Mononuclear cell (primary cell): ENCODE results near the gene NDUFAF2. TPM values are rescaled to one million over a fixed set of nuclear protein-coding genes. Genes with fewer than 3 reads are reported as not detected.

ENCODE experiments used
- H3K27me3 ChIP-seq: 2 replicates; pipeline ENCODE4 v1.6.0; 2011; ENCODE audit warnings: low read length, control low read depth; ENCODE audit not compliant: insufficient read depth
- H3K4me1 ChIP-seq: 2 replicates; pipeline ENCODE4 v1.5.1; 2011; ENCODE audit warnings: mild to moderate bottlenecking, low read length, control low read depth; ENCODE audit not compliant: insufficient read depth
- H3K4me3 ChIP-seq: 2 replicates; pipeline ENCODE4 v1.5.1; 2011; ENCODE audit warnings: mild to moderate bottlenecking, low read length, moderate library complexity
- H3K9me3 ChIP-seq: 2 replicates; pipeline ENCODE4 v1.5.1; 2011; ENCODE audit warnings: low read depth, mild to moderate bottlenecking, control low read depth, low read length
- total RNA-seq: library from RNA; depleted of rRNA; stranded (reverse); fragments of >200 nt; gene quantifications from one replicate; pipeline ENCODE4 v1.2.3, GENCODE V29; 2012

NDUFAF2 gene, protein sequence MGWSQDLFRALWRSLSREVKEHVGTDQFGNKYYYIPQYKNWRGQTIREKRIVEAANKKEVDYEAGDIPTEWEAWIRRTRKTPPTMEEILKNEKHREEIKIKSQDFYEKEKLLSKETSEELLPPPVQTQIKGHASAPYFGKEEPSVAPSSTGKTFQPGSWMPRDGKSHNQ
- 5.7 TPM for total RNA-seq

DNA sequence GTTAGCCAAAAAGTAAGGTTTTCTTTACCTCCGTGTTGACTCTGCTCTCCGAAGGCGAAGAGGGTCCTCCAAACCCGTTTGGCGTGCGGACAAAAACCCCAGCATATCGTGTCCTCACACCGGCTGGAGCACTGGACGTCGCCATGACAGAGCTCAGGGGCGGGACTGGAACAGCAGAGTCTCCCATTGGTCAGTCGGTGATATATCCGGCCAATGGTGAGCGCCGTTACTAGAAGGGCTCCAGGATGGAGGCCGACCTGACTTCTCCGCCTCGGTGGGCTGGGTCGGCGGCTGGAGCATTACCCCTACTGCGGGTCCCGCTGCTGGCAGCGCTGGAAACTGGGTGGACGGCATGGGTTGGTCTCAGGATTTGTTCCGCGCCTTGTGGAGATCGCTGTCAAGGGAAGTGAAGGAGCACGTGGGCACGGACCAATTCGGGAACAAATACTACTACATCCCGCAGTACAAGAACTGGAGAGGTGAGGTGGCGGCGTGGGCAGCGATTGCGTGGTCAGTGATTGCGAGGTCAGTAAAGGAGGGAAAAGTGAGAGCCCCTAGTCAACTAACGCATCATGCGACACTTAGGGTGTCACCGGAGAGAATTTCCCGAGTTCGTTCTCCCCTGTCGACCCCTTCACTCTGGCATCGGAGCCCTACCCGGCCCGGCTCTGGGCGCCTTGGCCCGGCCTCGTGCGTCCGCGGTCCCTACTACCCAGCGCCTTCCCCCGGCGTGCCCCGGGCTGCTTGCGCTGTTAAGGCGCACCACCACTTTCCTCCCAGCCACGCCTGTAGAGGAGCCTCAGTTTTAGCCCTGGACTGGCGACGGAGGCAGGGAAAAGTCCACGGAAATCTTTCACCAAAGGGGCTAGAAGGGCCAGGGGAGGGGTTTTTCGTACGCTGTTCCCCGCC is at the start of gene NDUFAF2, which contains the start of gene ERCC8:
Gene NDUFAF2, plus strand, starts transcription at position 302 of the 909 bp plus-strand sequence. Its CDS starts 51 bp downstream, at position 353.
Gene ERCC8, minus strand, starts transcription at position 167 of the 909 bp plus-strand sequence. Its CDS starts 62 bp downstream, at position 105.
- Histone ChIP-seq H3K9me3 (no peaks in the 10 kb centered on the region), H3K27me3 (no peaks in the 10 kb centered on the region), H3K4me1 (peaks cover 26% of the 10 kb centered on the region), H3K4me3 (peak within 1 kb of the TSS; percentile 87)

DNA sequence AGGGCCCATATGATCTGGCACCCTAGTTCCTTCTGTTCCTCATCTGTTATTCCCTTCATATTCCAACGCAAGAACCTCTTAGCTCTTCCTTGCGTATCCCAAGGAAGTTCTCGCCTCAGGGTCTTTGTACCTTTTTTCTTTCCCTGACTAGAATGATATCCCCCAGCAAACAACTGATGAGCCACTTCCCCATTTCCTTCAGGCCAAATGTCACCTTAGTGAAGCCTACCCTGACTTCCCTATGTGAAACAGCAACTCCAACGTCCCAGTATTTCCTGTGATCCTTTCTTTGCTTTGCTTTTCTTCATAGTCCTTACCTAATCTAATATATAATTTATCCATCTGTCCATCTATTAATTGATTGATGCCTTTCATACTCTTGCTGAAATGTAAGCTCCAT is 48.0 kb upstream of the NDUFAF2 start:
- Histone ChIP-seq H3K4me1 (no peaks in the 10 kb centered on the region), H3K27me3 (no peaks in the 10 kb centered on the region), H3K9me3 (no peaks in the 10 kb centered on the region), H3K4me3 (no peak overlapping the region)

DNA sequence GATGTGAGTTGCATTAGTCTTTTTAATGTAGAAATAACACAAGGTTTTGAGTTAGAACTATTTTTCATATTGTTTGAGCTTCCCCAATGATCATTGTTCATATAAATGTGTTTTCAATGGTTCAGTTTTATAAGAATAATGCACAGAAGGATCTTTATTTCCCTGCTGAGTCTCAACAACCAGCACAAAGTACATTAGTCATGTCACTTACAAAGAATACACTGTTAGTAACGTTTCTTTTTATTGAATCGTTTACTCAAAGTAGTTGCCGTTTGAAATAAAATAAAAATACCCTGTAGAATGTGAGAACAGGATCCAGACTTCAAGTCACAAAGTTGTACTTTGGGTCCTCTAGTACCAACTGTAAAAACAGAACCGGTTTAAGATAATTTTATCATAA is 41.6 kb upstream of the NDUFAF2 start:
- H3K9me3 ChIP-seq = no peaks in the 10 kb centered on the region
- H3K4me3 ChIP-seq = no peak overlapping the region
- H3K27me3 ChIP-seq = no peaks in the 10 kb centered on the region
- no peaks in the 10 kb centered on the region for H3K4me1 ChIP-seq

DNA sequence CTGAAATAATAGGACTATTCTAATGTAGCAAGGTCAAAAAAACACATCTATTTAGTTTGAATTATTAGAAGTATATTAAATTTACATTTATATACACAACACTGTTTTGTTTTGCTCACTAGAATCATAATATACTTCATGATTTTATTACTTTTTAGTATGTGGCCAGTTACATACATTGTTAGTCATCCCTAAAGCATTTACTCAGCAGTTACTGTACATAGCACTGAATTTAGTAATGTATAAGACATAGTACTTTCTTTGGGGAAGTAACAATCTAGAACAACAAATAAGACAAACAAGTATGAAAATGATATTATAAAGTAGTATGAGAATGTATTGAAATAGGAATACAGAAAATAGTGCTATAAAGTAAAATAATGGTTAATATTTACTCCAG is 28.4 kb upstream of the NDUFAF2 start:
- Histone ChIP-seq H3K9me3 (no peaks in the 10 kb centered on the region), H3K4me1 (no peaks in the 10 kb centered on the region), H3K27me3 (no peaks in the 10 kb centered on the region), H3K4me3 (no peak overlapping the region)

DNA sequence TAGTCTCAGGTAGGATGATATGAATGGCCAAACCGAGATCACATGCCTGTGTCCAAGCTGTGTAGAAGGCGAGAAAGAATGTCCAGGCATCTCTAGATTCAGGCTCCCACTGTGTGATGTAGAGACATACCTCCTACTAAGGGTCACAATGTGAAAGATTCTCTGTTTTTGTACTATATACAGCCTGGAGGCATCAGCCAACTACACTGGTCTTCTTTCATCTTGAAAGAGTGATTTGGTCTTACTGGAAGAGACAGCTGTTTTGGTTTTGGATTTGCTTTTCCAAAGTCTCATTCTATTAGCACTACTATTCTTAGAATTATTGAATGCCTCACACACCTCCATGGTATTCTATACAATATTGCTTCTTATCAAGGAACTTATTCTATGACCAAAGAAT is 26.5 kb upstream of the NDUFAF2 start:
- no peaks in the 10 kb centered on the region for H3K9me3 ChIP-seq
- H3K4me3 ChIP-seq = no peak overlapping the region
- H3K4me1 ChIP-seq = no peaks in the 10 kb centered on the region
- no peaks in the 10 kb centered on the region for H3K27me3 ChIP-seq

DNA sequence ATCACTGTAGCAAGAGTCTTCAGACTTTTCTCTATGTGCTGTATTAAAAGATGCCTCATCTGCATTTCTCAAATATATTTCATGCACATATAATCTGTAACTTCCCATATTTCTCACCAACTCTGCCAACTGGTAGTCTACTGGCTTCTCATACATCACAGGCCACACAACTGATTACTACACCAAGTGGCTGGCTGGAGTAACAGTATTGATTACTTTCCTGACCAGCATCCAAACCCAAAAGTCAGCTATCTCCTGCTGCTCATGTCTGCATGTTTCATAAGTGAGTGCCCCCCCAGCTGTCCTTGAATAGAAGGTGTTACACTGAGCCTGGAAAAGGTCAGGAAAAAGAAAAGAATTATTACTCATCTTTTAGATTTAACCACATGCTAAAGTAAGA is 17.6 kb upstream of the NDUFAF2 start:
- H3K27me3 ChIP-seq = no peaks in the 10 kb centered on the region
- no peaks in the 10 kb centered on the region for H3K9me3 ChIP-seq
- no peaks in the 10 kb centered on the region for H3K4me1 ChIP-seq
- no peak overlapping the region for H3K4me3 ChIP-seq

DNA sequence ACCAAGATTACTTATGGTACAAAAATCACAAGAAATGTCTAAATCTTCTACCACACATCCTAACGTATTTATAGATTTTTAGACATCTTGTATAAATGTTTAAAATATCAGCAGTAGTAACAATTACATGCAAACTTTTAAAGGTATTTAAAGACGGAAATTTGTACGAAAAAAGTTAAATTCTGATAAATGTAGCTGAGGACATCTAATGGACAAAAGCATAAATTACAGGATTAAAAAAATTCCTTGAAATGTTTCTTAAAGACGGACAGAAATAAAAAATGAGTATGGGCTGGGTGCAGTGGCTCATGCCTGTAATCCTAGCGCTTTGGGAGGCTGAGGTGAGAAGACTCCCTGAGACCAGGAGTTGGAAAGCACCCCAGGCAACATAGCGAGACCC is 16.0 kb upstream of the NDUFAF2 start:
- Histone ChIP-seq H3K4me3 (no peak overlapping the region), H3K9me3 (no peaks in the 10 kb centered on the region), H3K27me3 (no peaks in the 10 kb centered on the region), H3K4me1 (no peaks in the 10 kb centered on the region)

DNA sequence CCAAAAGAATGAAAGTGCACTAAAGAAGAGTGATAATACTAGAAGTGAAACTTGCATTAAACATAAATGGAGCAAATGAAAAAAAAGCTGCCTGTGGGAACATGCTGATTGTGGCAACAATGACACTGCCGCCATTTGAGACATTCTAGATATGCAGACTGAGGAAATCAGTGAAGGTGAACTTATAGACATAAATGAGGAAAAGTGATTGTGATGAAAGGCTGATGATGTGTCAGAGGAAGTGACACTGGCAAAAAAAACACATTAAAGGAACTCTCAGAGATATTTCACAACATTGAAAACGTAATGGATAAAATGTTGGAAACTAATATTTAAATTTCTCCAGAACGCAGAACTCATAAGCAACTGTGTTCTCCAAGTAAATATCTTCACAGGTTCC is 1.4 kb upstream of the NDUFAF2 start:
- H3K4me3 ChIP-seq = no peak overlapping the region
- H3K27me3 ChIP-seq = no peaks in the 10 kb centered on the region
- H3K4me1 ChIP-seq = peaks cover 26% of the 10 kb centered on the region
- no peaks in the 10 kb centered on the region for H3K9me3 ChIP-seq

DNA sequence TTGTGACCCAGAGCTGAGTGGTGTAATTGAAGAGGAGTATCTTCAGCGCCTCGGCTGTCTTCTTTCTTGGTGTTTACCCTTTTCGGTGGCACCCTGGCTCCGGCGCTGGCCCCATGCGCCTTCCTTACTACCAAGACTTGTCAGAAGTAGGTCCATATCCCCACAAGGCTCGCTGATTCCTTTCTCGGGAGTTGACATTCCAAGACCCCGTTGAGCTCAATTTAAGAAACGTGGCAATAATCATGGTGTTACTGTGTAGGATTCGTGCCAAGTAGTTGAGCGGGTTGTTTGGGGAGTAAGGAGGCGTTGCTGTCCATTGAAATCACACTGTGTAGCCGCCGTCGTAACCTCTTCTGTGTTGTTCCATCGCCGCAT is 795 bp downstream of the NDUFAF2 start:
- H3K9me3 ChIP-seq = no peaks in the 10 kb centered on the region
- peak overlapping the region; percentile 87 for H3K4me3 ChIP-seq
- no peaks in the 10 kb centered on the region for H3K27me3 ChIP-seq
- peaks cover 26% of the 10 kb centered on the region for H3K4me1 ChIP-seq

DNA sequence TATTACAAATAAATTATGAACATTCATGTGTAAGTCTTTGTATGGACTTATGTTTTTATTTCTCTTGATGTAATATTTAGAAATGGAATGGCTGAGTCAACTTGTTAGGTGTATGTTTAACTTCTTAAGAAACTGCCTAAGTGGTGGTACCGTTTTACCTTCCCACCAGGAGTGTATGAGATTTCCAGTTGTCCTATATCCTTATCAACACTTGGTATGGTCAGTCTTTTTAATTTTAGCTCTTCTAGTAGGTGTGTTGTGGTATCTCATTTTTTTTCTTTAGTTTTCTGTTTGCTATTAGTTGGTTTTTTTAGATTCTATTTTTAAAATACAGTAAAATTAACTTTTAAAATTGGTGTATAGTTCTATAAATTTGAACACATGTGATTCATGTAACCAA is 3.7 kb downstream of the NDUFAF2 start:
- Histone ChIP-seq H3K27me3 (no peaks in the 10 kb centered on the region), H3K4me1 (peaks cover 18% of the 10 kb centered on the region), H3K4me3 (no peak overlapping the region), H3K9me3 (no peaks in the 10 kb centered on the region)

DNA sequence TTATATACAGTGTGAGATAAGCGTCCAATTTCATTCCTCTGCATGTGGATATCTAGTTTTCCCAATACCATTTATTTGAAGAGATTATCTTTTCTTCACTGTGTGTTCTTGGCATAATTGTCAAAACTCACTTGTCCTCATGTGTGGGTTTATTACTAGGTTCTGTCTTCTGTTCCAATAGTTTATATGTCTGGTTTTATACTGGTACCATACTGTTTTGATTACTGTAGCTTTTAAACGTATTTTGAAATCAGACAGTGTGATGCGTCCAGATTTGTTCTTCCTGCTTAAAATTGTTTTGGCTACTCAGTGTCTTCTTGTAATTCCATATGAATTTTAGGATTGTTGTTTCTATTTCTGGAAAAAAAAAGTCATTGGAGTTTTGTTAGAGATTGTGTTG is 10.2 kb downstream of the NDUFAF2 start:
- Histone ChIP-seq H3K27me3 (no peaks in the 10 kb centered on the region), H3K9me3 (peaks cover 5% of the 10 kb centered on the region)

DNA sequence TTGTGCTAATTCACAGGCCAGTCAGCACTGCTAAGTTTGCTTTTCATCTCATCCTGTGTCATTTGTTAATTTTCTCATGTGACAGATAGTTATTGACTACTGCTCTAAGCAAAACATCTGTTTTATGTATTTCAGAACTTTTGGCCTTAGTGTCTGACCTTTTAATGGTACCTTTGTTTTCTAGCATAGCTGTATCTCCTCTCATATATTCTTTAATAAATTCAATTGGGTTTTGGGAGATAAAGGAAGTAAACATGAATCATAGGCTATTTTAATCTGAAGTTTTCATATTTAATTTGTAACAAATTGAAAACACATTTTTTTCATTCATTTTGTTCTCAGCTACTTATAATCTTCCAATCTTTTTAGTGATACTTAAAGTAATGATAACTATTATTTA is 13.1 kb downstream of the NDUFAF2 start:
- Histone ChIP-seq H3K27me3 (no peaks in the 10 kb centered on the region), H3K4me1 (peaks cover 4% of the 10 kb centered on the region), H3K4me3 (no peak overlapping the region), H3K9me3 (peaks cover 5% of the 10 kb centered on the region)

More for the DNA sequence above, 10.2 kb downstream of the NDUFAF2 start:
- H3K4me1 ChIP-seq = no peaks in the 10 kb centered on the region
- H3K4me3 ChIP-seq = no peak overlapping the region

DNA sequence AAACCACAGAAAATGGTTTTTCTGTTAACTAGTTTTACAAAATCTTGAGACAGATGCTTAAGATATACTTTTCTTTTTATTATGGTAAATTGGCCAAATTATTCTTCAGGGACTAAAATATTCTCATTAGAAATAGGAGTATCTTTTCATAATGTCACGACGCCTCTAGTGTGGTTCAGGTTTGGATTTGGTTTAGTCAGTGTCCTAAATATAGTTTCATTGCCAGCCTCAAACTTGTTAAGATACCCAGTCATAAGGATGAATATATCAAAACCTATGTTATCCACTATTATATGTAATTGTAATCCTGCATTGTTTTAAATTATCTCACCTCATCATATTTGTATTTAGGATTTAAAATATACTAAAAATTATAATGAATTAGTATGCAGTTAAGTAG is 13.7 kb downstream of the NDUFAF2 start:
- peaks cover 4% of the 10 kb centered on the region for H3K4me1 ChIP-seq
- no peaks in the 10 kb centered on the region for H3K27me3 ChIP-seq
- no peak overlapping the region for H3K4me3 ChIP-seq
- peaks cover 5% of the 10 kb centered on the region for H3K9me3 ChIP-seq

DNA sequence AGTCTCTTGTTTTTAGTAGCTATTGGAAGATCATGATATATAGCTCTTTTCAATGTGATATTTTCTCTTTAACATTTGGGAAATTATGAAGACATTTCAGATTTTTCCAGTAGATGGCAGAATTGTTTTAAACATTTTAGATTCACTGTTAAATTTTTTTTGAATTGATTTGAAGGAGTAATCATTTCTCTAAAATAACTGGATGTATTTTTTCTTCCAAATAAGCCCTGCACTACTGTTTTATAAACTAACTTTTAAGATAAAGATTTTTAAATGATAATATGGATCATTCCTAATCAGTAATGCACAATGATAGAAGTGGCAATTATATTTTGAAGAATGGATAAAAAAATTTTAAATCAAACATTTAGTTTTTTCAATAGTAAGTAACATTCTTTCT is 14.2 kb downstream of the NDUFAF2 start:
- H3K4me3 ChIP-seq = no peak overlapping the region
- H3K9me3 ChIP-seq = peaks cover 5% of the 10 kb centered on the region
- peaks cover 4% of the 10 kb centered on the region for H3K4me1 ChIP-seq
- no peaks in the 10 kb centered on the region for H3K27me3 ChIP-seq

DNA sequence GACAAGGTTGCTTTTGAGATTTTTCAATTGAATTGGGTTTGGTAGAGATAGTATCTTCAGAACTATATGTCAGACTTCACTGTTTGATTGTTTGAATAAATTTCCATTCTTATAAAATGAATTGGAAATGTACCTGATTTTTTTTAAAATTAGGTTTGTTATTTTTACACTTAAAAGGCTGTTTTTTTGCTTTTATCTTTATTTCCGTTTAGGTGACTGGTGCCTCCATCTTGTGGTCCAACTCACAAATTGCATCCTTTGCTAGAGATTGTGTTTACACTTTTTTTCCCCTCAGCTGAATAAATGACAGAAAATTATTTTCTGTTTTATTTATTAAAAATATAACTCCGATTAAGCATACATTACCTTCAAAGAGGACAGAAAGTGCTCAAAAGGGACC is 15.6 kb downstream of the NDUFAF2 start:
- no peaks in the 10 kb centered on the region for H3K27me3 ChIP-seq
- peaks cover 4% of the 10 kb centered on the region for H3K4me1 ChIP-seq
- H3K4me3 ChIP-seq = no peak overlapping the region
- no peaks in the 10 kb centered on the region for H3K9me3 ChIP-seq

DNA sequence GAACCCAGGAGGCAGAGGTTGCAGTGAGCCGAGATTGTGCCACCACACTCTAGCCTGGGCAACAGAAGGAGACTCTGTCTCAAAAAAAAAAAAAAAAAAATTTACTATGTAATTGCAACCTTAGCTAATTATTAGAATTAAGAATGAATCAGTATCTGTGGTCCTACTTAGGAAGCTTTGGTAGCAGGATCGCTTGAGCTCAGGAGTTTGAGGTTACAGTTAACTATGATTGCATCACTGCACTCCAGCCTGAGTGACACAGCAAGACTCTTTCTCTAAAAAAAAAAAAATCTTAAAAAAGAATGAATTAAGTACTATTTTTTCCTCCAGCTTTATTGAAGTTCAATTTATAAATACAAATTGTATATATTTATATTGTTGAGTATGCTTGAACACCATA is 16.7 kb downstream of the NDUFAF2 start:
- Histone ChIP-seq H3K9me3 (peaks cover 10% of the 10 kb centered on the region), H3K4me3 (no peak overlapping the region), H3K4me1 (peaks cover 4% of the 10 kb centered on the region), H3K27me3 (no peaks in the 10 kb centered on the region)
